CD4-positive, CD25-positive, alpha-beta regulatory T cell (primary cell): ENCODE measurements around the gene EME2. TPM values are rescaled to one million over a fixed set of nuclear protein-coding genes. Genes with fewer than 3 reads are reported as not detected.

ENCODE experiments used
- ATAC-seq, 2 donors: fragments of 150-1000 bp; cut with Tn5 transposase; one replicate each; pipeline ENCODE4 v1.10.0; 2021; ENCODE audit warnings: low read depth in 2 of 2, moderate number of reproducible peaks in 2 of 2, moderate library complexity in 1 of 2
- DNase-seq, 3 donors: peaks; one replicate each; pipeline versions ENCODE4 v3.0.0 to v3.0.0-alpha.2; 2012 to 2022; ENCODE audit warnings: mixed read lengths in 1 of 3
- H3K27ac ChIP-seq: one replicate; pipeline ENCODE4 v1.7.0; 2013; ENCODE audit warnings: mild to moderate bottlenecking, low read length; ENCODE audit not compliant: insufficient read depth, poor library complexity, severe bottlenecking
- H3K27me3 ChIP-seq: one replicate; pipeline ENCODE4 v1.7.0; 2013; ENCODE audit warnings: low read length; ENCODE audit not compliant: control insufficient read depth, insufficient read depth
- H3K36me3 ChIP-seq: one replicate; pipeline ENCODE4 v1.7.0; 2013; ENCODE audit warnings: mild to moderate bottlenecking, low read length, moderate library complexity; ENCODE audit not compliant: control insufficient read depth, insufficient read depth
- H3K4me1 ChIP-seq: 2 replicates; pipeline ENCODE4 v1.7.0; 2013; ENCODE audit warnings: mild to moderate bottlenecking, low read length; ENCODE audit not compliant: insufficient read depth, control insufficient read depth, poor library complexity, severe bottlenecking
- H3K4me3 ChIP-seq: one replicate; pipeline ENCODE4 v1.7.0; 2013; ENCODE audit warnings: low read depth, mild to moderate bottlenecking, low read length, moderate library complexity
- H3K9me3 ChIP-seq, 2 experiments: 1 replicate in 1 of 2; 2 replicates in 1 of 2; pipeline ENCODE4 v1.7.0; 2013; ENCODE audit warnings: low read length in 2 of 2, mild to moderate bottlenecking in 1 of 2, moderate library complexity in 1 of 2; ENCODE audit not compliant: control insufficient read depth in 2 of 2
- H3K27ac Mint-ChIP-seq, 3 donors: one replicate each; pipeline ENCODE4 v1.8.0; 2020 to 2022; ENCODE audit warnings: mild to moderate bottlenecking in 3 of 3, mixed read lengths in 3 of 3, moderate library complexity in 2 of 3
- H3K27me3 Mint-ChIP-seq: one replicate; pipeline ENCODE4 v1.8.0; 2022; ENCODE audit warnings: mild to moderate bottlenecking, mixed read lengths
- H3K36me3 Mint-ChIP-seq: one replicate; pipeline ENCODE4 v1.8.0; 2020; ENCODE audit warnings: mixed read lengths
- H3K4me1 Mint-ChIP-seq, 4 donors: one replicate each; pipeline ENCODE4 v1.8.0; 2020 to 2022; ENCODE audit warnings: mixed read lengths in 4 of 4, mild to moderate bottlenecking in 1 of 4
- H3K4me3 Mint-ChIP-seq, 4 donors: one replicate each; pipeline ENCODE4 v1.8.0; 2020 to 2022; ENCODE audit warnings: mild to moderate bottlenecking in 4 of 4, mixed read lengths in 4 of 4, moderate library complexity in 3 of 4
- H3K9me3 Mint-ChIP-seq, 7 donors: one replicate each; pipeline ENCODE4 v1.8.0; 2020 to 2022; ENCODE audit warnings: mixed read lengths in 7 of 7, mild to moderate bottlenecking in 3 of 7, moderate library complexity in 2 of 7
- polyA plus RNA-seq, 4 donors: library from polyadenylated mRNA; unstranded; fragments of 300-500 nt; fragmentation: Illumina TruSeq; gene quantifications; one replicate each; pipeline ENCODE4 v1.2.3, GENCODE V29; 2021
- total RNA-seq: library from RNA; stranded (reverse); gene quantifications from one replicate; pipeline ENCODE4 v1.2.3, GENCODE V29; 2022

The EME2 gene
- total and polyA plus RNA-seq, 5 donors from 2014 or later: 0.57 to 19.0 (median 0.69) TPM

GRCh38 chr16:1749152-1750117 lies 23.2 kb upstream of the EME2 start:
- peaks cover 0 to 5% (median 1%) of the 10 kb centered on the region in 4 donors for H3K4me1 Mint-ChIP-seq
- no peaks in the 10 kb centered on the region for H3K27me3 Mint-ChIP-seq
- H3K9me3 Mint-ChIP-seq: peaks cover 0 to 2% (median 0%) of the 10 kb centered on the region in 7 donors
- no peak overlapping the region for H3K27ac Mint-ChIP-seq
- H3K27ac ChIP-seq: no peak overlapping the region
- no peak overlapping the region for H3K4me3 ChIP-seq
- peaks cover 14% of the 10 kb centered on the region for H3K36me3 Mint-ChIP-seq
- peak overlapping the region in 1 of 4 donors; percentile 27 for H3K4me3 Mint-ChIP-seq
- no peaks in the 10 kb centered on the region for H3K4me1 ChIP-seq
- DNase-seq: no peak
- H3K27me3 ChIP-seq: no peaks in the 10 kb centered on the region
- no peaks in the 10 kb centered on the region for H3K9me3 ChIP-seq
- ATAC-seq: no peak
- peaks cover 66% of the 10 kb centered on the region for H3K36me3 ChIP-seq

GRCh38 chr16:1751946-1752345 lies 20.7 kb upstream of the EME2 start:
- H3K36me3 ChIP-seq: peaks cover 47% of the 10 kb centered on the region
- Mint-ChIP-seq H3K36me3 (peaks cover 17% of the 10 kb centered on the region), H3K27me3 (no peaks in the 10 kb centered on the region), H3K4me1 (peaks cover 0 to 6% (median 2%) of the 10 kb centered on the region in 4 donors), H3K4me3 (no peak overlapping the region), H3K27ac (no peak overlapping the region), H3K9me3 (peaks cover 0 to 2% (median 0%) of the 10 kb centered on the region in 7 donors)
- H3K27ac ChIP-seq: no peak overlapping the region
- no peak for DNase-seq
- H3K27me3 ChIP-seq: no peaks in the 10 kb centered on the region
- H3K9me3 ChIP-seq: no peaks in the 10 kb centered on the region
- no peak for ATAC-seq
- no peaks in the 10 kb centered on the region for H3K4me1 ChIP-seq
- H3K4me3 ChIP-seq: no peak overlapping the region

- ATAC-seq: no peak
- H3K4me3 ChIP-seq: no peak overlapping the region
- no peaks in the 10 kb centered on the region for H3K4me1 ChIP-seq
- no peaks in the 10 kb centered on the region for H3K27me3 Mint-ChIP-seq
- peaks cover 17% of the 10 kb centered on the region for H3K36me3 Mint-ChIP-seq
- H3K36me3 ChIP-seq: peaks cover 38% of the 10 kb centered on the region
- H3K4me3 Mint-ChIP-seq: no peak overlapping the region
- no peak overlapping the region for H3K27ac ChIP-seq
- H3K4me1 Mint-ChIP-seq: peaks cover 0 to 7% (median 2%) of the 10 kb centered on the region in 4 donors
- H3K27me3 ChIP-seq: no peaks in the 10 kb centered on the region
- H3K27ac Mint-ChIP-seq: no peak overlapping the region
- DNase-seq: no peak
- H3K9me3 ChIP-seq: no peaks in the 10 kb centered on the region
- H3K9me3 Mint-ChIP-seq: peaks cover 0 to 2% (median 0%) of the 10 kb centered on the region in 7 donors
Observed at GRCh38 chr16:1752853-1753252, 19.8 kb upstream of the EME2 start.

- no peak overlapping the region for H3K4me3 ChIP-seq
- H3K9me3 Mint-ChIP-seq: peaks cover 0 to 4% (median 0%) of the 10 kb centered on the region in 7 donors
- peaks cover 0 to 7% (median 2%) of the 10 kb centered on the region in 4 donors for H3K4me1 Mint-ChIP-seq
- no peaks in the 10 kb centered on the region for H3K4me1 ChIP-seq
- no peak overlapping the region for H3K27ac ChIP-seq
- H3K36me3 ChIP-seq: peaks cover 24% of the 10 kb centered on the region
- H3K27ac Mint-ChIP-seq: no peak overlapping the region
- no peak for DNase-seq
- no peaks in the 10 kb centered on the region for H3K9me3 ChIP-seq
- H3K27me3 ChIP-seq: no peaks in the 10 kb centered on the region
- no peak for ATAC-seq
- no peak overlapping the region for H3K4me3 Mint-ChIP-seq
- no peaks in the 10 kb centered on the region for H3K27me3 Mint-ChIP-seq
- peaks cover 11% of the 10 kb centered on the region for H3K36me3 Mint-ChIP-seq
Observed at GRCh38 chr16:1754204-1754603, 18.4 kb upstream of the EME2 start.

GRCh38 chr16:1757714-1758461 lies 14.7 kb upstream of the EME2 start:
- H3K27me3 ChIP-seq: no peaks in the 10 kb centered on the region
- H3K27ac ChIP-seq: no peak overlapping the region
- no peaks in the 10 kb centered on the region for H3K9me3 ChIP-seq
- no peak for DNase-seq
- H3K9me3 Mint-ChIP-seq: peaks cover 0 to 2% (median 0%) of the 10 kb centered on the region in 7 donors
- H3K36me3 Mint-ChIP-seq: peaks cover 12% of the 10 kb centered on the region
- H3K27ac Mint-ChIP-seq: no peak overlapping the region
- ATAC-seq: no peak
- H3K4me1 Mint-ChIP-seq: peaks cover 0 to 7% (median 1%) of the 10 kb centered on the region in 4 donors
- no peaks in the 10 kb centered on the region for H3K27me3 Mint-ChIP-seq
- no peak overlapping the region for H3K4me3 ChIP-seq
- H3K36me3 ChIP-seq: peaks cover 15% of the 10 kb centered on the region
- no peaks in the 10 kb centered on the region for H3K4me1 ChIP-seq
- no peak overlapping the region for H3K4me3 Mint-ChIP-seq

GRCh38 chr16:1758923-1759322 lies 13.7 kb upstream of the EME2 start:
- Mint-ChIP-seq H3K4me3 (no peak overlapping the region), H3K36me3 (peaks cover 12% of the 10 kb centered on the region), H3K9me3 (peaks cover 0 to 2% (median 0%) of the 10 kb centered on the region in 7 donors), H3K27ac (no peak overlapping the region), H3K4me1 (peaks cover 0 to 7% (median 0%) of the 10 kb centered on the region in 4 donors), H3K27me3 (no peaks in the 10 kb centered on the region)
- Histone ChIP-seq H3K36me3 (peaks cover 11% of the 10 kb centered on the region), H3K4me1 (no peaks in the 10 kb centered on the region), H3K27me3 (no peaks in the 10 kb centered on the region), H3K9me3 (no peaks in the 10 kb centered on the region), H3K27ac (no peak overlapping the region), H3K4me3 (no peak overlapping the region)
- no peak for DNase-seq
- no peak for ATAC-seq

- Mint-ChIP-seq H3K27me3 (no peaks in the 10 kb centered on the region), H3K9me3 (peaks cover 0 to 2% (median 0%) of the 10 kb centered on the region in 7 donors), H3K4me3 (no peak overlapping the region), H3K36me3 (peaks cover 12% of the 10 kb centered on the region), H3K27ac (no peak overlapping the region), H3K4me1 (peaks cover 0 to 7% (median 0%) of the 10 kb centered on the region in 4 donors)
- no peaks in the 10 kb centered on the region for H3K27me3 ChIP-seq
- H3K36me3 ChIP-seq: peaks cover 15% of the 10 kb centered on the region
- no peak overlapping the region for H3K27ac ChIP-seq
- DNase-seq (no peak), ATAC-seq (no peak)
- H3K4me1 ChIP-seq: no peaks in the 10 kb centered on the region
- H3K4me3 ChIP-seq: no peak overlapping the region
- H3K9me3 ChIP-seq: no peaks in the 10 kb centered on the region
Observed at GRCh38 chr16:1759511-1759910, 13.1 kb upstream of the EME2 start.
